ENCODE results near the gene ESYT3. TPM values are rescaled to one million over a fixed set of nuclear protein-coding genes. Genes with fewer than 3 reads are reported as not detected.

ESYT3 gene
- total and polyA plus RNA-seq, 8 donors, result 0.95 to 2.8 (median 1.4) TPM

DNA sequence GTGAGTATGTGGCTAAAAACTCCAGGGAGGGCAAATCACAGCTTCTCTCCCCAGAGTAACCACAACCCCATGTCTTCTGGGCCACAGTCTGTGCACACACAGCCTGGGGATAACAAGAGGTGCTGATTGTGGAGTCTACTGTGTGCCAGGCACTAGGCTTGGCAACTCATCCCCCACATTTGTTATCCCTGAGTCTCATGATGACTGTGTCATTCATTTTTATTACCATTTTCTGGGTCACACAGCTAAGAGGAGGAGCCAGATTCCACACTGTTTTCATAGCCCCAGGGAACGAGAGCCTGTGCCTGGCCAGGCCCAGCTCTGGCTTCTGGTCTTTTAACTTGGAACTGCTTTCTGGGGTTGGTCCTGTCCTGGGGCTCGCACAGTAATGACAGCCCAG lies 34.5 kb downstream of the ESYT3 start:
- no peak overlapping the region for H3K27ac ChIP-seq
- H3K4me3 ChIP-seq, result no peak overlapping the region
- no peaks in the 10 kb centered on the region for H3K27me3 ChIP-seq
- H3K4me1 ChIP-seq, result no peaks in the 10 kb centered on the region
- no peaks in the 10 kb centered on the region for H3K9me3 ChIP-seq
- ATAC-seq (no peak), DNase-seq (no peak), FAIRE-seq (no peak)
- WGBS, 2 donors, result 75 to 88% methylated on average over 2 of the region's 2 CpGs
- intact Hi-C loops (cut with DNase I), result loop anchor here in 1 of 3 donors (10.0 kb wide), 1 partner anchor 456 kb away; no protein-coding TSS in a partner anchor
- no peak for TF ChIP-seq CTCF (IDR thresholded peaks at IDR 0.05)
- H3K36me3 ChIP-seq, result no peaks in the 10 kb centered on the region

GRCh38 chr3:138469874-138470273 lies 35.5 kb downstream of the ESYT3 start:
- Histone ChIP-seq H3K9me3 (no peaks in the 10 kb centered on the region), H3K4me1 (no peaks in the 10 kb centered on the region), H3K27ac (no peak overlapping the region), H3K4me3 (no peak overlapping the region), H3K36me3 (no peaks in the 10 kb centered on the region), H3K27me3 (no peaks in the 10 kb centered on the region)
- WGBS, 2 donors, result 93 to 94% methylated on average over 6 of the region's 6 CpGs
- DNase-seq, result no peak
- intact Hi-C loops (cut with DNase I), result loop anchor here in 1 of 3 donors (10.0 kb wide), 1 partner anchor 455 kb away; no protein-coding TSS in a partner anchor
- no peak for ATAC-seq
- no peak for FAIRE-seq
- no peak for TF ChIP-seq CTCF (IDR thresholded peaks at IDR 0.05)

DNA sequence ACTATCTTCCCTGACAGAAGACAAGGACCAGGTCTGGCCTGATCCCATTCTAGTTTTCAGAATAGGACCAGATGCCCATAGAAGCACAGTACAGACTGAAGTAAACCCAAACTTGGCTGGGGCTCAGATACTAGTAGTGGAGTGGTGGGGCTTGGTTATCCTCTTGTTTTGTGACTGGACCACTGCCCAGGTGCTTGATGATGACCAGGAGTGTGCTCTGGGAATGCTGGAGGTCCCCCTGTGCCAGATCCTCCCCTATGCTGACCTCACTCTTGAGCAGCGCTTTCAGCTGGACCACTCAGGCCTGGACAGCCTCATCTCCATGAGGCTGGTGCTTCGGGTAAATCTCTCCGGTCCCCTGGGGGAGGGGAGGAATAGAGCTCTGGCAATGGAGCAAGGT lies 36.3 kb downstream of the ESYT3 start:
- intact Hi-C loops (cut with DNase I), result no loop called here
- Histone ChIP-seq H3K9me3 (no peaks in the 10 kb centered on the region), H3K36me3 (no peaks in the 10 kb centered on the region), H3K4me3 (no peak overlapping the region), H3K27ac (no peak overlapping the region), H3K27me3 (no peaks in the 10 kb centered on the region), H3K4me1 (no peaks in the 10 kb centered on the region)
- 84 to 94% methylated on average over 3 of the region's 3 CpGs for WGBS, 2 donors
- no peak for DNase-seq
- no peak for ATAC-seq
- peak; percentile 5 for FAIRE-seq
- TF ChIP-seq CTCF (IDR thresholded peaks at IDR 0.05), result no peak

DNA sequence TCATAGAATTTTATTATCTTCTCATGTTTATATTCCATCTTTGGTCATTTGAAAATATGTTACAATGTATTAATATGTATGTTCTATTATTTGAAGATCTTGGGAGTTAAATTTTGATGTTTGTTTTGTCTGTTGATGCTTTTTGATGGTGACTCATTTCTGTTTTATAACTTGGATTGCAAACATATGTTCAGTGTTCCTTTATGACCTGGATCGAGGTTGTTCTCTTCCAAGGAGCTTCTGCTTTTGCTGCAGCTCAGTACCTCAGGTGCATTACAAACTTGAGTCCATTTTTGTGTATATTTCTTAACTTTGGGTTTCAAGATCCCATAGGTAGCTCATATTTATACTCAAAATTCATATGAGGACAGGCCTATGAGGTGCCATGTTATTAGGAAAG lies 37.1 kb downstream of the ESYT3 start:
- FAIRE-seq (no peak), ATAC-seq (no peak), DNase-seq (no peak)
- H3K36me3 ChIP-seq, result no peaks in the 10 kb centered on the region
- no peak overlapping the region for H3K27ac ChIP-seq
- H3K27me3 ChIP-seq, result no peaks in the 10 kb centered on the region
- no peaks in the 10 kb centered on the region for H3K4me1 ChIP-seq
- no peak overlapping the region for H3K4me3 ChIP-seq
- H3K9me3 ChIP-seq, result no peaks in the 10 kb centered on the region
- intact Hi-C loops (cut with DNase I), result no loop called here
- 90 to 94% methylated on average over 1 of the region's 1 CpG for WGBS, 2 donors
- no peak for TF ChIP-seq CTCF (IDR thresholded peaks at IDR 0.05)

- H3K4me3 ChIP-seq, result no peak overlapping the region
- no peaks in the 10 kb centered on the region for H3K9me3 ChIP-seq
- H3K4me1 ChIP-seq, result no peaks in the 10 kb centered on the region
- no peak for FAIRE-seq
- H3K27ac ChIP-seq, result no peak overlapping the region
- no peaks in the 10 kb centered on the region for H3K27me3 ChIP-seq
- DNase-seq, result no peak
- no peaks in the 10 kb centered on the region for H3K36me3 ChIP-seq
- 93 to 97% methylated on average over 8 of the region's 8 CpGs for WGBS, 2 donors
- intact Hi-C loops (cut with DNase I), result no loop called here
- TF ChIP-seq CTCF (IDR thresholded peaks at IDR 0.05), result no peak
- no peak for ATAC-seq
Measured at GRCh38 chr3:138472141-138472825, 37.9 kb downstream of the ESYT3 start.

Data from pancreas (tissue), 10 donors.